ENCODE results near the gene TNRC6B. TPM values are rescaled to one million over a fixed set of nuclear protein-coding genes. Genes with fewer than 3 reads are reported as not detected.
"Not testable (repeated sequence)": the region's sequence is repeated elsewhere in the genome, so short reads cannot be mapped to it uniquely, and the experiment has no call there.

Gene TNRC6B
- polyA plus RNA-seq, 3 donors from 2014 or later = 12.9 to 90.1 (median 29.7) TPM

GRCh38 chr22:40165537-40165936 is 12.2 kb upstream of the TNRC6B start:
- not testable (repeated sequence) for H3K4me3 Mint-ChIP-seq; H3K27me3 Mint-ChIP-seq (ENCODE audit: low read depth in 3 of 3); H3K36me3 Mint-ChIP-seq; DNase-seq; H3K9me3 Mint-ChIP-seq
- Mint-ChIP-seq H3K27ac (peak overlapping the region in 2 of 6 donors; percentile 28 to 49), H3K4me1 (peaks cover 4 to 15% of the 10 kb centered on the region in 2 donors)

GRCh38 chr22:40175611-40176244 is 2.0 kb upstream of the TNRC6B start:
- peak overlapping the region in 1 of 5 donors; percentile 45 for H3K4me3 Mint-ChIP-seq
- peaks cover 42 to 53% of the 10 kb centered on the region in 2 donors for H3K4me1 Mint-ChIP-seq
- H3K27ac Mint-ChIP-seq = peak overlapping the region in 4 of 6 donors; percentile 48 to 91 (median 70)
- H3K36me3 Mint-ChIP-seq = no peaks in the 10 kb centered on the region
- peaks cover 2 to 9% (median 8%) of the 10 kb centered on the region in 3 donors for H3K27me3 Mint-ChIP-seq (ENCODE audit: low read depth in 3 of 3)
- DNase-seq = no peak
- no peaks in the 10 kb centered on the region for H3K9me3 Mint-ChIP-seq

- peaks cover 47 to 63% of the 10 kb centered on the region in 2 donors for H3K4me1 Mint-ChIP-seq
- H3K4me3 Mint-ChIP-seq = peak overlapping the region; percentile 85 to 94 (median 89)
- no peaks in the 10 kb centered on the region for H3K9me3 Mint-ChIP-seq
- peak overlapping the region; percentile 85 to 95 (median 90) for H3K27ac Mint-ChIP-seq
- H3K27me3 Mint-ChIP-seq (ENCODE audit: low read depth in 3 of 3) = peaks cover 0 to 9% (median 8%) of the 10 kb centered on the region in 3 donors
- peak; percentile 11 to 30 (median 13) for DNase-seq
- no peaks in the 10 kb centered on the region for H3K36me3 Mint-ChIP-seq
Observed at GRCh38 chr22:40176921-40177737, 596 bp upstream of the TNRC6B start.

GRCh38 chr22:40178417-40179409 is 988 bp downstream of the TNRC6B start:
- peak in 2 of 3 donors; percentile 23 to 28 for DNase-seq
- no peaks in the 10 kb centered on the region for H3K36me3 Mint-ChIP-seq
- H3K4me1 Mint-ChIP-seq = peaks cover 61 to 79% of the 10 kb centered on the region in 2 donors
- H3K27ac Mint-ChIP-seq = peak overlapping the region; percentile 85 to 95 (median 90)
- peaks cover 0 to 9% (median 8%) of the 10 kb centered on the region in 3 donors for H3K27me3 Mint-ChIP-seq (ENCODE audit: low read depth in 3 of 3)
- no peaks in the 10 kb centered on the region for H3K9me3 Mint-ChIP-seq
- peak overlapping the region; percentile 85 to 94 (median 89) for H3K4me3 Mint-ChIP-seq

GRCh38 chr22:40179526-40179925 is 1.8 kb downstream of the TNRC6B start:
- no peaks in the 10 kb centered on the region for H3K9me3 Mint-ChIP-seq
- H3K36me3 Mint-ChIP-seq = no peaks in the 10 kb centered on the region
- peak overlapping the region; percentile 85 to 95 (median 90) for H3K27ac Mint-ChIP-seq
- peaks cover 67 to 87% of the 10 kb centered on the region in 2 donors for H3K4me1 Mint-ChIP-seq
- DNase-seq = no peak
- H3K27me3 Mint-ChIP-seq (ENCODE audit: low read depth in 3 of 3) = peaks cover 0 to 9% (median 8%) of the 10 kb centered on the region in 3 donors
- H3K4me3 Mint-ChIP-seq = peak overlapping the region; percentile 85 to 94 (median 89)

- peak overlapping the region; percentile 18 to 89 (median 53) for H3K4me3 Mint-ChIP-seq
- peaks cover 0 to 10% (median 8%) of the 10 kb centered on the region in 3 donors for H3K27me3 Mint-ChIP-seq (ENCODE audit: low read depth in 3 of 3)
- no peak for DNase-seq
- H3K9me3 Mint-ChIP-seq = no peaks in the 10 kb centered on the region
- peak overlapping the region; percentile 63 to 89 (median 80) for H3K27ac Mint-ChIP-seq
- H3K36me3 Mint-ChIP-seq = no peaks in the 10 kb centered on the region
- peaks cover 72 to 93% of the 10 kb centered on the region in 2 donors for H3K4me1 Mint-ChIP-seq
Observed at GRCh38 chr22:40180403-40180802, 2.7 kb downstream of the TNRC6B start.

GRCh38 chr22:40181323-40181722 is 3.6 kb downstream of the TNRC6B start:
- H3K36me3 Mint-ChIP-seq = peaks cover 0 to 4% (median 0%) of the 10 kb centered on the region in 3 donors
- H3K4me1 Mint-ChIP-seq = peaks cover 78 to 94% of the 10 kb centered on the region in 2 donors
- peaks cover 0 to 15% (median 8%) of the 10 kb centered on the region in 3 donors for H3K27me3 Mint-ChIP-seq (ENCODE audit: low read depth in 3 of 3)
- DNase-seq = no peak
- H3K4me3 Mint-ChIP-seq = no peak overlapping the region
- no peak overlapping the region for H3K27ac Mint-ChIP-seq
- H3K9me3 Mint-ChIP-seq = no peaks in the 10 kb centered on the region

GRCh38 chr22:40182231-40182835 is 4.6 kb downstream of the TNRC6B start:
- Mint-ChIP-seq H3K36me3 (peaks cover 0 to 4% (median 0%) of the 10 kb centered on the region in 3 donors), H3K27me3 (ENCODE audit: low read depth in 3 of 3) (peaks cover 0 to 15% (median 8%) of the 10 kb centered on the region in 3 donors), H3K4me1 (peaks cover 69 to 87% of the 10 kb centered on the region in 2 donors), H3K9me3 (no peaks in the 10 kb centered on the region), H3K4me3 (no peak overlapping the region), H3K27ac (peak overlapping the region in 4 of 6 donors; percentile 44 to 82 (median 68))
- DNase-seq = no peak

- Mint-ChIP-seq H3K4me3 (peak overlapping the region in 4 of 5 donors; percentile 5 to 33 (median 20)), H3K9me3 (no peaks in the 10 kb centered on the region), H3K27me3 (ENCODE audit: low read depth in 3 of 3) (peaks cover 0 to 10% (median 4%) of the 10 kb centered on the region in 3 donors), H3K4me1 (peaks cover 71 to 87% of the 10 kb centered on the region in 2 donors), H3K27ac (peak overlapping the region; percentile 44 to 76 (median 66)), H3K36me3 (peaks cover 0 to 4% (median 0%) of the 10 kb centered on the region in 3 donors)
- no peak for DNase-seq
Observed at GRCh38 chr22:40183029-40183581, 5.4 kb downstream of the TNRC6B start.

GRCh38 chr22:40183603-40184002 is 5.9 kb downstream of the TNRC6B start:
- not testable (repeated sequence) for H3K27me3 Mint-ChIP-seq (ENCODE audit: low read depth in 3 of 3); H3K36me3 Mint-ChIP-seq; H3K9me3 Mint-ChIP-seq; DNase-seq
- Mint-ChIP-seq H3K27ac (peak overlapping the region in 5 of 6 donors; percentile 26 to 76 (median 44)), H3K4me3 (peak overlapping the region in 1 of 5 donors; percentile 19), H3K4me1 (peaks cover 72 to 87% of the 10 kb centered on the region in 2 donors)

GRCh38 chr22:40187389-40187788 is 9.7 kb downstream of the TNRC6B start:
- peaks cover 0 to 4% (median 0%) of the 10 kb centered on the region in 3 donors for H3K36me3 Mint-ChIP-seq
- peaks cover 0 to 6% (median 0%) of the 10 kb centered on the region in 3 donors for H3K27me3 Mint-ChIP-seq (ENCODE audit: low read depth in 3 of 3)
- DNase-seq = no peak
- no peak overlapping the region for H3K4me3 Mint-ChIP-seq
- no peak overlapping the region for H3K27ac Mint-ChIP-seq
- no peaks in the 10 kb centered on the region for H3K9me3 Mint-ChIP-seq
- peaks cover 66 to 88% of the 10 kb centered on the region in 2 donors for H3K4me1 Mint-ChIP-seq

- H3K4me1 Mint-ChIP-seq = peaks cover 72 to 90% of the 10 kb centered on the region in 2 donors
- H3K27me3 Mint-ChIP-seq (ENCODE audit: low read depth in 3 of 3) = peaks cover 0 to 6% (median 1%) of the 10 kb centered on the region in 3 donors
- H3K36me3 Mint-ChIP-seq = peaks cover 0 to 4% (median 0%) of the 10 kb centered on the region in 3 donors
- H3K4me3 Mint-ChIP-seq = no peak overlapping the region
- no peak overlapping the region for H3K27ac Mint-ChIP-seq
- H3K9me3 Mint-ChIP-seq = no peaks in the 10 kb centered on the region
- DNase-seq = no peak
Observed at GRCh38 chr22:40189997-40190396, 12.3 kb downstream of the TNRC6B start.
